Measurements from ENCODE around the gene FAM171A1.
A peak's percentile ranks its signal among the peaks of the same experiment; 100 is the strongest.
"Not testable (repeated sequence)": the region's sequence is repeated elsewhere in the genome, so short reads cannot be mapped to it uniquely, and the experiment has no call there.

The FAM171A1 gene

GRCh38 chr10:15370856-15371701, at the start of gene FAM171A1:
Gene FAM171A1, minus strand, starts transcription at chr10:15371289. Its CDS starts 237 bp downstream, at chr10:15371052.
- peak; percentile 44 for DNase-seq (ENCODE audit: low spot score)

GRCh38 chr10:15420858-15421257, 49.8 kb upstream of the FAM171A1 start:
- no peak for DNase-seq (ENCODE audit: low spot score)

DNA sequence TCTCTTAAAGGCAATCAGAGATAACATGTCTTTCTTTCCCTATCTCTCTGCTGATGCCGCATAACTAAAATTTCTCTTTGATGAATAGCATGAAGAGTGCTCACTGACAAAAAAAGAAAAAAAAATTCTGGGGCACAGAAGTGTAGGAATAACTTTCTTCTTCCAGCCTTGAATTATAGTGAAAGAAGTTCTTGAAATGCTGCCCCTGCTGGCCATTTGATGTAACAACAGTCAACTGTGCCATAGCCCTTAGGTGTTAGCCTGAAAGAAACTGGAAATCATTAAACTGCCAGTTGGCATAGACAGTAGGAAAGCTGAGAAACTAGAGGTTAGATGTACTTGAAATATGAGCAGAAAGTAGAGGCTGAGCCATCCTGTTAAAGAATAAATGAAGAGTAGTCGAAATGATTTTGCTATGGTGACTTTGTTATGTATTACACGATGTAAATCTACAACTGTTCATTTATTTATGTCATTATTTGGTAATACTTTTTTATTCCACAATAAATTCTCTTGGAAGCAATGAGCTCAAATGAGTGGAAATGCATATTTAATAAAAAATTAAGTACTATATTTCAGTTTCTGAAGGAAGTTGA, 48.3 kb upstream of the FAM171A1 start:
- DNase-seq (ENCODE audit: low spot score): peak; percentile 32

- DNase-seq (ENCODE audit: low spot score): no peak
Measured at GRCh38 chr10:15416034-15416433, 44.9 kb upstream of the FAM171A1 start.

- DNase-seq (ENCODE audit: low spot score): no peak
Measured at GRCh38 chr10:15411010-15411409, 39.9 kb upstream of the FAM171A1 start.

- DNase-seq (ENCODE audit: low spot score): not testable (repeated sequence)
Measured at GRCh38 chr10:15409350-15409749, 38.3 kb upstream of the FAM171A1 start.

GRCh38 chr10:15408557-15408956, 37.5 kb upstream of the FAM171A1 start:
- no peak for DNase-seq (ENCODE audit: low spot score)

DNA sequence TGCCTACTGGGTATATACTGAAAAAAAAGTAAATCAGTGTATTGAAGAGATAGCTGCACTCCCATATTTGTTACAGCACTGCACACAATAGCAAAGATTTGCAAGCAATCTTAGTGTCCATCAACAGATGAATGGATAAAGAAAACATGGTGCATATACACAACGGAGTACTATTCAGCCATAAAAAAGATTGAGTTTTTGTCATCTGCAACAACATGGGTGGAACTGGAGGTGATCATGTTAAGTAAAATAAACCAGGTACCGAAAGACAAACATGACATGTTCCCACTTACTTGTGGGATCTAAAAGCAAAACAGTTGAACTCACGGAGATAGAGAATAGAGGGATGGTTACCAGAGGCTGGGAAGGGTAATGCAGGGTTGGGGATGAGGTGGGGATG, 34.2 kb upstream of the FAM171A1 start:
- DNase-seq (ENCODE audit: low spot score): no peak

DNA sequence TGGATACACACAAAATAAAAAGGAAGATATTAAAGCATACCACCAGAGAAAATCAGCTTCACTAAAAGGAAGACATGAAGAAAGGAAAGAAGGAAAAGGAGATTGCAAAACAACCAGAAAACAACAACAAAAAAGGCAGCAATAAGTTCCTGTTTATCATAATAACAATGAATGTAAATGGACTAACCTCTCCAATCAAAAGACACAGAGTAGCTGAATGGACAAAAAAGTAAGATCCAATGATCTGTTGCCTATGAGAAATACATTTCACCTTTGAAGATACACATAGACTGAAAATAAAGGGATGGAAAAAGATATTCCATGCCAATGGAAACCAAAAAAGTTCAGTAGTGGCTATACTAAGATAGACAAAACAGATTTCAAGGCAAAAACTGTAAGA, 30.3 kb upstream of the FAM171A1 start:
- no peak for DNase-seq (ENCODE audit: low spot score)

DNA sequence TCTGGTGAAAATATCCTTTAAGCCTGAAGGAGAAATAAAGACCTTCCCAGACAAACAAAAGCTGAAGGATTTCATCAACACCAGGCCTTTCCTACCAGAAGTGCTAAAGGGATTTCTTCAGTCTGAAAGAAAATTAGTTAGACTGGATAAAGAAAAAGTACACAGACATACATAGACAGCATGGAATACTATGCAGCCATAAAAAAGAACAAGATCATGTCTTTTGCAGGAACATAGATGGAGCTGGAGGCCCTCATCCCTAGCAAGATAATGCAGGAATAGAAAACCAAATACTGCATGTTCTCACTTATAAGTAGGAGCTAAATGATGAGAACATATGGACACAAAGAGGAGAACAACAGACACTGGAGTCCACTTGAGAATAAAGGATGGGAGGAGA, 29.4 kb upstream of the FAM171A1 start:
- not testable (repeated sequence) for DNase-seq (ENCODE audit: low spot score)

- no peak for DNase-seq (ENCODE audit: low spot score)
Measured at GRCh38 chr10:15399060-15399661, 28.1 kb upstream of the FAM171A1 start.

- no peak for DNase-seq (ENCODE audit: low spot score)
Measured at GRCh38 chr10:15395935-15396334, 24.8 kb upstream of the FAM171A1 start.

DNA sequence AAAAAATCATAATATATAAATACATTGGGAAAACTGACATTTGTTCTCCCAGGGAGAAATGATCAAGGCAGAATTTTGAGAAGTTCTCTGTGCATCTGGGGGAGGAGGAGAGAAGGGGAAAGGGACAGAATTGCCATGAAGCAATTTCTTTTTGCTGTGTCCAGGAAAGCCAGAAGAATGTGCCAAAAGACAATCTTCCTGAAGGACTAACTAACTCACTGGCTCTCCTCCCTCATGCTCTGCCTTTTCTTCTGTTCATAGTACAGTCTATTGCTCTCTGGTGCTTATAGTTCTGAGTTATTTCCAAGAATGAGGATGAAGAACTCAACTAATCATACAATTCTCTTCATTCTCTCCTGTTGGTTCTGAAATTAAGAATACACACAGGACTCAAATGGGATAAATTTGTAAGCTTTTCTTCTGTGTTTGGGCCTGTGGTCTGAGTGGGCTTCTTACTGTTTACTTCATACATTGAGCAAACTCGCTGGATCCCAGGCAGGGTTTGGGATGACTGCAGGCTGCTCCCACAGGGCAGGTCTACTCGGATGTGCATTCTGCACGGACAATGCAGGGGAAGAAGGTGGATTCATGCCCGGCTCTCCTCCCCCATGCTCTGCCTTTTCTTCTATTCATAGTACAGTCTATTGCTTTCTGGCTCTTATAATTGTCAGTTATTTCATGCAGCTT, 22.2 kb upstream of the FAM171A1 start:
- DNase-seq (ENCODE audit: low spot score): no peak

DNA sequence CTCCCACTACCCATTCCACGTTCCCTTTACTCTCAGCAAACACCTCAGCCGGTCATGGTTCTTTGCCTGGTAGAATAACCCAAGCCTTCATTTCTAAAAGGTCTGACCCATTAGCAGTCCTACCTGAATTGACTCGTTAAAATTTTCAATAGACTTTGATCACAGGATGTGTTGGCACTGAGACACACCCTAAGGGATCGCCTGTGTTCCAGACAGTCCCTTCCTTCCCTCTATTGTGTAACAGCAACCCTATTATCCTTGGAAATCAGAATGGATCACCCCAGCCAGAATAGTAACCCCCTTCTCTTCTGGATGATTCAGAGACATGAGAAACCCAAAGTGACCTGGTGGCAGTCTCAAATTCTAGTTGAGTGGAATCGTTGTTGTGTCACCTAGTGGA, 20.4 kb upstream of the FAM171A1 start:
- no peak for DNase-seq (ENCODE audit: low spot score)

DNA sequence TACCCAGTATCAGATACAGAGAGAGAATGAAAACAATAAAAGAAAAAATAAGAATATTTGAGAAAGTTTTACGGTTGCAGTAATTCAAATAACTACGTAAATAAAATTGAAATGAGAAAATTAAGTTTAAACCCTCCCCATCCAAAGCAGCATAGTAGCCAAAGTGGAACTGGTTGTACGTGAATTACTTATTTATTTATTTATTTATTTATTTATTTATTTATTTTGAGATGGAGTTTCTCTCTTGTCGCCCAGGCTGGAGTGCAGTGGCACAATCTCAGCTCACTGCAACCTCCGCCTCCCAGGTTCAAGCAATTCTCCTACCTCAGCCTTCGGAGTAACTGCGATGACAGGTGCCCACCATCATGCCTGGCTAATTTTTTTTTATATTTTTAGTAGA, 17.1 kb upstream of the FAM171A1 start:
- not testable (repeated sequence) for DNase-seq (ENCODE audit: low spot score)

- no peak for DNase-seq (ENCODE audit: low spot score)
Measured at GRCh38 chr10:15387021-15387420, 15.9 kb upstream of the FAM171A1 start.

GRCh38 chr10:15385552-15386455, 14.7 kb upstream of the FAM171A1 start:
- no peak for DNase-seq (ENCODE audit: low spot score)

DNA sequence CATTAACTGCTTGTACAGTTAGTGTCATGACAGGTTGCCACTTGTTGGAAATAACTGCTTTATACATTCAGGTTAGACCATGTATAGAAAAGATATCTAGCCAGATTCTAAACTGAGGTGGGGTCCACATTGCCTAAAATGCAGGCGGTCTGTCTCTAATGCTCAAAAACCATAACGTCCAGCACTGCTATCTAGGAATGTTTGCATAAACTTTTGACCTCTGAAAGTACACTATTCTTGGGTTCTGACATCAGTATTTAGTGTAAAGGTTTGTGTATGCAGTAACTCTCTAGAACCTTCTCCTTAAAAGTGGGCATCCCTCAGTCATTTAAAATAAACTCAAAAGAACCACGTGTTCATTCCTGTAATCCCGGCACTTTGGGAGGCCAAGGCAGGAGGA, 10.3 kb upstream of the FAM171A1 start:
- no peak for DNase-seq (ENCODE audit: low spot score)

DNA sequence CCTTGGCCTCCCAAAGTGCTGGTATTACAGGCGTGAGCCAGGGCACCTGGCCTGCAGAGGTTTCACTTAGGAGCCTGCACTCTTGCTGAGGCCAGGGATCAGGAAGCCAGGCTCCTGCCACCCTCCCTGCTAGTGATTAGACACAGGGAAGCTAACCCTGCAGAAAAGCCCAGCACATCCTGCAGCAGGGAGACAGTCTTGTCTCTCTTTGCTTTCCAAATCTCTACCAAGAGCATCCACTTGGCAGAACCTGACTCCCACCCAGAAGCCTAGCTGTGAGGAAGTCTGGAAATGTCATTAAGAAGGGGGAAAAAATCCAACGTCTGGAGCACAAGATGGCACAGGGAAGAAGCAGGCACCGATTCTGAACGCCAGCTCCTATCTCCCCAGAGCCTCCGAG, 8.0 kb upstream of the FAM171A1 start:
- no peak for DNase-seq (ENCODE audit: low spot score)

GRCh38 chr10:15378569-15378968, 7.5 kb upstream of the FAM171A1 start:
- no peak for DNase-seq (ENCODE audit: low spot score)

- no peak for DNase-seq (ENCODE audit: low spot score)
Measured at GRCh38 chr10:15374566-15374965, 3.5 kb upstream of the FAM171A1 start.

- no peak for DNase-seq (ENCODE audit: low spot score)
Measured at GRCh38 chr10:15374156-15374555, 3.1 kb upstream of the FAM171A1 start.

Data from SW480 (cell line).